Ishikawa (cell line): Measurements from ENCODE around the gene SPATA6L.

Experiments
- CEBPB ChIP-seq: IDR thresholded peaks from 2 replicates; pipeline ENCODE4 v1.6.1; 2012
- CREB1 ChIP-seq: IDR thresholded peaks from 2 replicates; pipeline ENCODE4 v1.6.1; 2012; ENCODE audit warnings: low read depth
- EGR1 ChIP-seq: IDR thresholded peaks from 2 replicates; pipeline ENCODE4 v1.6.1; 2012
- EP300 ChIP-seq: IDR thresholded peaks from 2 replicates; pipeline ENCODE4 v1.6.1; 2012; ENCODE audit warnings: borderline replicate concordance
- FOXM1 ChIP-seq: IDR thresholded peaks from 2 replicates; pipeline ENCODE4 v1.6.1; 2012; ENCODE audit warnings: low read depth, borderline replicate concordance
- MAX ChIP-seq: IDR thresholded peaks from 2 replicates; pipeline ENCODE4 v1.6.1; 2012
- NFIC ChIP-seq: IDR thresholded peaks from 2 replicates; pipeline ENCODE4 v1.6.1; 2012
- RAD21 ChIP-seq: IDR thresholded peaks from 2 replicates; pipeline ENCODE4 v1.6.1; 2012; ENCODE audit warnings: low read depth
- REST ChIP-seq: IDR thresholded peaks from 2 replicates; pipeline ENCODE4 v1.6.1; 2012; ENCODE audit warnings: low read depth, mild to moderate bottlenecking
- TAF1 ChIP-seq: IDR thresholded peaks from 2 replicates; pipeline ENCODE4 v1.6.1; 2012; ENCODE audit warnings: low read depth, mild to moderate bottlenecking
- TCF12 ChIP-seq: IDR thresholded peaks from 2 replicates; pipeline ENCODE4 v1.6.1; 2012; ENCODE audit warnings: low read depth
- TEAD4 ChIP-seq: IDR thresholded peaks from 2 replicates; pipeline ENCODE4 v1.6.1; 2012
- USF1 ChIP-seq: IDR thresholded peaks from 2 replicates; pipeline ENCODE4 v1.6.1; 2012
- YY1 ChIP-seq: IDR thresholded peaks from 2 replicates; pipeline ENCODE4 v1.6.1; 2012; ENCODE audit warnings: low read depth
- ZBTB7A ChIP-seq: IDR thresholded peaks from 2 replicates; pipeline ENCODE4 v1.6.1; 2012; ENCODE audit warnings: low read depth

The SPATA6L gene

GRCh38 chr9:4614627-4615026 lies 51.7 kb downstream of the SPATA6L start:
- TF ChIP-seq USF1 (no peak), FOXM1 (no peak), ZBTB7A (no peak), YY1 (no peak), CEBPB (no peak), REST (no peak), EGR1 (no peak), RAD21 (no peak), TEAD4 (no peak), MAX (no peak), TCF12 (no peak), EP300 (no peak), NFIC (no peak), CREB1 (no peak), TAF1 (no peak)

- TF ChIP-seq RAD21 = peak; percentile 78
- TF ChIP-seq TCF12 = no peak
- TF ChIP-seq USF1 = no peak
- TF ChIP-seq YY1 = no peak
- TF ChIP-seq CEBPB = no peak
- no peak for TF ChIP-seq MAX
- no peak for TF ChIP-seq CREB1
- no peak for TF ChIP-seq EGR1
- TF ChIP-seq NFIC = no peak
Measured at GRCh38 chr9:4604678-4605095, 61.6 kb downstream of the SPATA6L start.

GRCh38 chr9:4603830-4604229 lies 62.5 kb downstream of the SPATA6L start:
- TF ChIP-seq TAF1 (no peak), FOXM1 (no peak), NFIC (no peak), TEAD4 (no peak), TCF12 (no peak), USF1 (no peak), REST (no peak), EGR1 (no peak), CEBPB (no peak), EP300 (no peak)

- no peak for TF ChIP-seq USF1
- TF ChIP-seq NFIC = no peak
Measured at GRCh38 chr9:4600368-4600767, 65.9 kb downstream of the SPATA6L start.

GRCh38 chr9:4596165-4596922 lies 69.9 kb downstream of the SPATA6L start:
- TF ChIP-seq FOXM1 (no peak), CEBPB (no peak), USF1 (no peak), TCF12 (no peak)
